CD14-positive monocyte (primary cell): ENCODE data around the gene CASS4. TPM values are rescaled to one million over a fixed set of nuclear protein-coding genes. Genes with fewer than 3 reads are reported as not detected.

Source experiments
- DNase-seq, 3 donors: peaks; one replicate each; pipeline ENCODE4 v3.0.0-alpha.2; 2011 to 2022
- H2AFZ ChIP-seq: 2 replicates; pipeline ENCODE4 v1.6.0; 2012; ENCODE audit warnings: mild to moderate bottlenecking, low read depth, low read length, inconsistent platforms; ENCODE audit not compliant: insufficient read depth, poor library complexity, severe bottlenecking
- H3K27ac ChIP-seq, 2 donors: 1 replicate in 1 of 2; 2 replicates in 1 of 2; pipeline ENCODE4 v1.5.1; 2012 to 2013; ENCODE audit warnings: low read length in 2 of 2, control low read depth in 1 of 2, inconsistent platforms in 1 of 2, low read depth in 1 of 2, mild to moderate bottlenecking in 1 of 2
- H3K27me3 ChIP-seq, 2 donors: one replicate each; pipeline versions ENCODE4 v1.6.0 to v1.6.1; 2011 to 2013; ENCODE audit warnings: low read length in 2 of 2; ENCODE audit not compliant: control insufficient read depth in 2 of 2, insufficient read depth in 2 of 2
- H3K36me3 ChIP-seq, 2 donors: replicated peaks in 1 of 2; 1 replicate in 1 of 2; 2 replicates in 1 of 2; pipeline versions ENCODE4 v1.5.1 to v1.6.1; 2012 to 2013; ENCODE audit warnings: low read length in 2 of 2, control low read depth in 1 of 2, inconsistent platforms in 1 of 2, mild to moderate bottlenecking in 1 of 2; ENCODE audit not compliant: insufficient read depth in 2 of 2, control insufficient read depth in 1 of 2
- H3K4me1 ChIP-seq, 2 donors: 1 replicate in 1 of 2; 2 replicates in 1 of 2; pipeline versions ENCODE4 v1.5.1 to v1.6.1; 2012 to 2013; ENCODE audit warnings: low read length in 2 of 2, control low read depth in 1 of 2, inconsistent platforms in 1 of 2, mild to moderate bottlenecking in 1 of 2, moderate library complexity in 1 of 2; ENCODE audit not compliant: insufficient read depth in 2 of 2, control insufficient read depth in 1 of 2
- H3K4me2 ChIP-seq: replicated peaks from 2 replicates; pipeline ENCODE3; 2012; ENCODE audit warnings: low read length, moderate library complexity, mild to moderate bottlenecking; ENCODE audit not compliant: poor library complexity, severe bottlenecking; ENCODE audit errors: extremely low read depth
- H3K4me3 ChIP-seq, 3 experiments: fragments of 200-600 bp in 1 of 3; sonication (generic) in 1 of 3; replicated peaks in 1 of 3; 1 replicate in 2 of 3; 2 replicates in 1 of 3; pipeline ENCODE4 v1.5.1; 2011 to 2013; ENCODE audit warnings: low read length in 3 of 3, mild to moderate bottlenecking in 3 of 3, control low read depth in 2 of 3, low read depth in 2 of 3, inconsistent platforms in 1 of 3, moderate library complexity in 1 of 3
- H3K79me2 ChIP-seq: 2 replicates; pipeline ENCODE4 v1.6.0; 2012; ENCODE audit warnings: mild to moderate bottlenecking, control low read depth, inconsistent platforms, low read length, moderate library complexity; ENCODE audit not compliant: insufficient read depth
- H3K9ac ChIP-seq: 2 replicates; pipeline ENCODE4 v1.6.0; 2017; ENCODE audit warnings: low read length, mild to moderate bottlenecking; ENCODE audit not compliant: insufficient read depth, poor library complexity, severe bottlenecking
- H3K9me3 ChIP-seq, 2 donors: replicated peaks in 1 of 2; 1 replicate in 1 of 2; 2 replicates in 1 of 2; pipeline versions ENCODE4 v1.5.1 to v1.6.1; 2012 to 2013; ENCODE audit warnings: low read length in 2 of 2, control low read depth in 1 of 2; ENCODE audit not compliant: control insufficient read depth in 1 of 2, insufficient read depth in 1 of 2
- H4K20me1 ChIP-seq: 2 replicates; pipeline ENCODE4 v1.6.0; 2012; ENCODE audit warnings: mild to moderate bottlenecking, low read length, control low read depth, moderate library complexity; ENCODE audit not compliant: insufficient read depth
- H3K27ac Mint-ChIP-seq, 7 donors: one replicate each; pipeline ENCODE4 v1.8.0; 2020; ENCODE audit warnings: mild to moderate bottlenecking in 7 of 7, mixed read lengths in 7 of 7, moderate library complexity in 6 of 7, inconsistent platforms in 2 of 7
- H3K27me3 Mint-ChIP-seq, 3 donors: one replicate each; pipeline ENCODE4 v1.8.0; 2021 to 2022; ENCODE audit warnings: low read depth in 3 of 3, mild to moderate bottlenecking in 3 of 3, mixed read lengths in 3 of 3, moderate library complexity in 3 of 3, inconsistent platforms in 1 of 3
- H3K36me3 Mint-ChIP-seq, 2 donors: one replicate each; pipeline ENCODE4 v1.8.0; 2020; ENCODE audit warnings: mixed read lengths in 2 of 2, inconsistent platforms in 1 of 2, mild to moderate bottlenecking in 1 of 2
- H3K4me1 Mint-ChIP-seq: one replicate; pipeline ENCODE4 v1.8.0; 2020; ENCODE audit warnings: mild to moderate bottlenecking, mixed read lengths
- H3K4me3 Mint-ChIP-seq, 2 donors: one replicate each; pipeline ENCODE4 v1.8.0; 2020; ENCODE audit warnings: mild to moderate bottlenecking in 2 of 2, mixed read lengths in 2 of 2, moderate library complexity in 1 of 2
- H3K9me3 Mint-ChIP-seq, 7 donors: one replicate each; pipeline ENCODE4 v1.8.0; 2020 to 2022; ENCODE audit warnings: mixed read lengths in 7 of 7, mild to moderate bottlenecking in 6 of 7, moderate library complexity in 6 of 7, inconsistent platforms in 2 of 7
- CTCF ChIP-seq: fragments of 200-600 bp; IDR thresholded peaks from one replicate; pipeline ENCODE4 v1.8.0; 2022; ENCODE audit warnings: antibody characterized with exemption, mild to moderate bottlenecking
- WGBS: methylation state at CpG from one replicate; pipeline ENCODE4 v1.1.5; 2013; ENCODE audit warnings: missing lambda C conversion rate; ENCODE audit not compliant: insufficient coverage; 5-methylcytosine and 5-hydroxymethylcytosine counted together
- intact Hi-C, 2 donors: fragments of 100-400 bp; cut with micrococcal nuclease; formaldehyde crosslinking; loops; one replicate each; pipeline versions ENCODE4 v1.15.0 to v1.15.1; 2023
- polyA plus RNA-seq, 3 donors: library from polyadenylated mRNA; depleted of rRNA in 1 of 3; unstranded in 2 of 3; stranded (reverse) in 1 of 3; fragments of 300-500 nt in 2 of 3; fragments of >200 nt in 1 of 3; fragmentation: Illumina TruSeq in 2 of 3; gene quantifications; 1 replicate in 2 of 3; 2 replicates in 1 of 3; pipeline ENCODE4 v1.2.3, GENCODE V29; 2012 to 2021

Gene CASS4
- polyA plus RNA-seq, 3 donors = 1.9 to 7.4 (median 6.1) TPM

DNA sequence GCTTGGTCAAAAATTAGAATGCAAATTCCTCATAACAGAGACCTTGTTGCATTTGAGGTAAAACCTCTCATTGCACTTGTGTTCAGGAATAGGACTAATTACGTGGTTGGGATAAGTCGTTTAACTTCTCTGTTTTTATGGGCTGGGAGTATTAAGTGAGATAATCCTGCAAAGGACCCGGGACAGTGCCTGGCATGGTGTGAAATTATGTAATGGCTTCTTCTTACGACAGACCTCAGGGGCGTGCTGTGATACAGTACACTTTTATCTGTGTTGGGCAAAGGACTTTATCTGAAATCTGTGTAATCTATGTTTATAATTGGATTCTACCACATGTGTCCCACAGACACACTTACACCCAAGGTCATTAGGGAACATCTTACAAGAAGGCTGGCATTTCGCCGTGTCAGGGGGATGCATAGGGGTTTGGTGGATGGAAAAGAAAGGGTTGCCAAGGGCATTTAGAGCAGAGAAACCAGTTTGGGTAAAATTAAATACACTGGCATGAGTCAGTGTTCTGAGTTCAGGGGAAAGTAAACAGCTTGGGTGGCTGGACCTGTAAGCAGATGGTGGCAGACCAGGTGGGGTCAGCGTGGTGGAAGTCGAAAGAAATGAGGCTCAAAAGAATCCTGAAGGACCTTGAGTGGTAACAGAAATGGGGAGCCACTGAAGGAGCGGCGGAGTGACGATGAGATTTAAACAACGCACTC is 39.2 kb downstream of the CASS4 start:
- Histone ChIP-seq H3K27me3 (no peaks in the 10 kb centered on the region), H2AFZ (no peak overlapping the region), H3K4me1 (peaks cover 5 to 10% of the 10 kb centered on the region in 2 donors), H3K4me3 (no peak overlapping the region), H4K20me1 (no peaks in the 10 kb centered on the region), H3K4me2 (no peak overlapping the region), H3K36me3 (peaks cover 8 to 25% of the 10 kb centered on the region in 2 donors), H3K9me3 (no peaks in the 10 kb centered on the region), H3K27ac (no peak overlapping the region), H3K79me2 (no peaks in the 10 kb centered on the region), H3K9ac (no peak overlapping the region)
- DNase-seq = no peak
- WGBS = 77% methylated on average over 8 of the region's 13 CpGs
- Mint-ChIP-seq H3K4me1 (peaks cover 8% of the 10 kb centered on the region), H3K27me3 (peaks cover 2 to 7% (median 4%) of the 10 kb centered on the region in 3 donors), H3K9me3 (no peaks in the 10 kb centered on the region), H3K27ac (peak overlapping the region in 1 of 7 donors; percentile 31), H3K4me3 (no peak overlapping the region), H3K36me3 (peaks cover 31 to 44% of the 10 kb centered on the region in 2 donors)
- intact Hi-C loops = no loop called here
- no peak for TF ChIP-seq CTCF

DNA sequence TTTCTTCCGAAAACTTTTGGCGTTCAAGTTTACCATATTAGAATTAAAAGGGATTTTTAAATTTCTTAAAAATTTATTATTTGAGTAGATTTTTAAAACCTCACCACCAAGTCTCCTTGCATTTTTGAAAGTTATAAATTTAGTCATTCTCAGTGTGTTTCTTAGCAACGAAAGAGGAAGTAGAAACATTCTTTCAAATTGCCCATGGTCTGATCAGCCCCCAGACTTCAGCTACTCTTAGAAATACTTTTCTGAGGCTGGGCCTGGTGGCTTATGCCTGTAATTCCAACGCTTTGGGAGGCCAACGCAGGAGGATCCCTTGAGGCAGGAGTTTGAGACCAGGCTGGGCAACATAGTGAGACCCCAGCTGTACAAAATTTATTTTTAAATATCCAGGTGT is 41.3 kb downstream of the CASS4 start:
- no peak overlapping the region for H3K4me2 ChIP-seq
- H3K9me3 ChIP-seq = no peaks in the 10 kb centered on the region
- H3K27me3 Mint-ChIP-seq = peaks cover 1 to 5% (median 2%) of the 10 kb centered on the region in 3 donors
- no peak overlapping the region for H2AFZ ChIP-seq
- peaks cover 33 to 38% of the 10 kb centered on the region in 2 donors for H3K36me3 Mint-ChIP-seq
- H3K4me3 Mint-ChIP-seq = peak overlapping the region in 1 of 2 donors; percentile 4
- no peaks in the 10 kb centered on the region for H4K20me1 ChIP-seq
- H3K4me3 ChIP-seq = no peak overlapping the region
- H3K27ac Mint-ChIP-seq = peak overlapping the region in 5 of 7 donors; percentile 15 to 83 (median 81)
- intact Hi-C loops = no loop called here
- no peak overlapping the region for H3K9ac ChIP-seq
- H3K36me3 ChIP-seq = peaks cover 9 to 28% of the 10 kb centered on the region in 2 donors
- peak in 2 of 3 donors; percentile 31 to 39 for DNase-seq
- H3K9me3 Mint-ChIP-seq = no peaks in the 10 kb centered on the region
- H3K27me3 ChIP-seq = no peaks in the 10 kb centered on the region
- H3K4me1 Mint-ChIP-seq = peaks cover 8% of the 10 kb centered on the region
- H3K27ac ChIP-seq = no peak overlapping the region
- no peaks in the 10 kb centered on the region for H3K79me2 ChIP-seq
- 0% methylated on average over 1 of the region's 5 CpGs for WGBS
- H3K4me1 ChIP-seq = peaks cover 5 to 10% of the 10 kb centered on the region in 2 donors
- TF ChIP-seq CTCF = no peak
